GM23338 (cell line): Measurements from ENCODE around the gene WFDC6.

Experiments
- CREB1 ChIP-seq: fragments of 250-450 bp; sonication (Bioruptor Pico); IDR thresholded peaks from 2 replicates; pipeline ENCODE4 v1.5.0; 2020; ENCODE audit warnings: low read depth, mild to moderate bottlenecking, moderate library complexity
- EZH2 ChIP-seq: fragments of 200-600 bp; sonication (generic); IDR thresholded peaks from one replicate; pipeline ENCODE4 v1.8.0; 2017; ENCODE audit warnings: antibody characterized with exemption, mild to moderate bottlenecking, low read depth; ENCODE audit not compliant: unreplicated experiment
- EZH2phosphoT487 ChIP-seq: fragments of 200-600 bp; sonication (generic); IDR thresholded peaks from one replicate; pipeline ENCODE4 v1.8.1; 2018; ENCODE audit warnings: antibody characterized with exemption; ENCODE audit not compliant: unreplicated experiment
- JUNB ChIP-seq: IDR thresholded peaks from one replicate; pipeline ENCODE4 v1.6.1; 2016; ENCODE audit warnings: antibody characterized with exemption; ENCODE audit not compliant: unreplicated experiment
- NANOG ChIP-seq: IDR thresholded peaks from 2 replicates; pipeline ENCODE4 v1.6.1; 2016; ENCODE audit warnings: antibody characterized with exemption, borderline replicate concordance
- POLR2AphosphoS5 ChIP-seq: IDR thresholded peaks from 2 replicates; pipeline ENCODE4 v1.6.1; 2016; ENCODE audit warnings: antibody characterized with exemption, low read depth
- REST ChIP-seq: IDR thresholded peaks from one replicate; pipeline ENCODE4 v1.6.1; 2018; ENCODE audit warnings: antibody characterized with exemption; ENCODE audit not compliant: unreplicated experiment
- STAT1 ChIP-seq: IDR thresholded peaks from one replicate; pipeline ENCODE4 v1.6.1; 2016; ENCODE audit warnings: antibody characterized with exemption; ENCODE audit not compliant: unreplicated experiment
- ZNF114 ChIP-seq: fragments of 250-450 bp; sonication (Bioruptor Pico); IDR thresholded peaks from 2 replicates; pipeline ENCODE4 v1.5.0; 2020; ENCODE audit warnings: mild to moderate bottlenecking, moderate library complexity
- ZNF331 ChIP-seq: fragments of 250-450 bp; sonication (Bioruptor Pico); IDR thresholded peaks from 2 replicates; pipeline ENCODE4 v1.5.0; 2020; ENCODE audit warnings: low read depth, mild to moderate bottlenecking, moderate library complexity
- TF ChIP-seq, protein P1 (sequence below), 2 experiments: fragments of 200-600 bp in 1 of 2; sonication (generic) in 1 of 2; conservative IDR thresholded peaks; 2 replicates each; pipeline versions ENCODE4 v1.5.1 to v1.6.1; 2016 to 2017; ENCODE audit warnings: antibody characterized with exemption in 2 of 2, low read depth in 2 of 2, mild to moderate bottlenecking in 2 of 2, moderate library complexity in 1 of 2
- TF ChIP-seq, protein P2 (sequence below): IDR thresholded peaks from 2 replicates; pipeline ENCODE4 v1.6.1; 2016; ENCODE audit warnings: antibody characterized with exemption

DNA sequence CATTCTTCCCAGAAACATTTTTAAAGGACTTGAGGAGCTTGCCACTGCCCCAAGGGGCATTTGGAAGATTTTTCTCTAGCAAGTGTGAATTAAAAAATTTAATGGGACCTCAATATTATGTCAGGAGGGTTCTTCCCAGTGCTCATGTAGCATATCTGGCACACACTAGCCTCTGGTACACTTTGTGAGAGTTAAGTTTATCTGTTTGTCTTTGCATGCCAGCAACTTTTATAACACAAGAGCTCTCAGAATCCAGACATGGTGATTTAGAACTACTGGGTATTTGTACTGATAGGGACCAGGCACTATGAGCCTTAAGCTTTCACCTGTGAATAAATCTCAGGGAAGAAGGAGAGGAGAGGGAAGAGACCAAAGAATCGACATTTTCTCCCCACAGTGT, 36.7 kb downstream of the WFDC6 start:
- TF ChIP-seq, protein P1, sequence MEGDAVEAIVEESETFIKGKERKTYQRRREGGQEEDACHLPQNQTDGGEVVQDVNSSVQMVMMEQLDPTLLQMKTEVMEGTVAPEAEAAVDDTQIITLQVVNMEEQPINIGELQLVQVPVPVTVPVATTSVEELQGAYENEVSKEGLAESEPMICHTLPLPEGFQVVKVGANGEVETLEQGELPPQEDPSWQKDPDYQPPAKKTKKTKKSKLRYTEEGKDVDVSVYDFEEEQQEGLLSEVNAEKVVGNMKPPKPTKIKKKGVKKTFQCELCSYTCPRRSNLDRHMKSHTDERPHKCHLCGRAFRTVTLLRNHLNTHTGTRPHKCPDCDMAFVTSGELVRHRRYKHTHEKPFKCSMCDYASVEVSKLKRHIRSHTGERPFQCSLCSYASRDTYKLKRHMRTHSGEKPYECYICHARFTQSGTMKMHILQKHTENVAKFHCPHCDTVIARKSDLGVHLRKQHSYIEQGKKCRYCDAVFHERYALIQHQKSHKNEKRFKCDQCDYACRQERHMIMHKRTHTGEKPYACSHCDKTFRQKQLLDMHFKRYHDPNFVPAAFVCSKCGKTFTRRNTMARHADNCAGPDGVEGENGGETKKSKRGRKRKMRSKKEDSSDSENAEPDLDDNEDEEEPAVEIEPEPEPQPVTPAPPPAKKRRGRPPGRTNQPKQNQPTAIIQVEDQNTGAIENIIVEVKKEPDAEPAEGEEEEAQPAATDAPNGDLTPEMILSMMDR (conservative IDR thresholded peaks at IDR 0.05; ENCODE audit: low read depth in 2 of 2): no peak
- no peak for TF ChIP-seq EZH2
- no peak for TF ChIP-seq REST
- no peak for TF ChIP-seq EZH2phosphoT487
- no peak for TF ChIP-seq NANOG
- no peak for TF ChIP-seq CREB1 (CRISPR knock-in tag)
- TF ChIP-seq POLR2AphosphoS5: no peak
- no peak for TF ChIP-seq STAT1
- TF ChIP-seq ZNF114 (CRISPR knock-in tag): no peak
- no peak for TF ChIP-seq JUNB
- TF ChIP-seq, protein P2, sequence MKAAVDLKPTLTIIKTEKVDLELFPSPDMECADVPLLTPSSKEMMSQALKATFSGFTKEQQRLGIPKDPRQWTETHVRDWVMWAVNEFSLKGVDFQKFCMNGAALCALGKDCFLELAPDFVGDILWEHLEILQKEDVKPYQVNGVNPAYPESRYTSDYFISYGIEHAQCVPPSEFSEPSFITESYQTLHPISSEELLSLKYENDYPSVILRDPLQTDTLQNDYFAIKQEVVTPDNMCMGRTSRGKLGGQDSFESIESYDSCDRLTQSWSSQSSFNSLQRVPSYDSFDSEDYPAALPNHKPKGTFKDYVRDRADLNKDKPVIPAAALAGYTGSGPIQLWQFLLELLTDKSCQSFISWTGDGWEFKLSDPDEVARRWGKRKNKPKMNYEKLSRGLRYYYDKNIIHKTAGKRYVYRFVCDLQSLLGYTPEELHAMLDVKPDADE: no peak
- no peak for TF ChIP-seq ZNF331 (CRISPR knock-in tag)
